Mucosa of gallbladder (tissue), 1 donor: ENCODE results near the gene CABP4. TPM values are rescaled to one million over a fixed set of nuclear protein-coding genes. Genes with fewer than 3 reads are reported as not detected.
"Not testable (repeated sequence)": the region's sequence is repeated elsewhere in the genome, so short reads cannot be mapped to it uniquely, and the experiment has no call there.

Experiments used
- DNase-seq: peaks from one replicate; pipeline ENCODE4 v3.0.0-alpha.2; 2020; ENCODE audit warnings: low spot score
- total RNA-seq: library from RNA; stranded (reverse); gene quantifications from one replicate; pipeline ENCODE4 v1.2.1, GENCODE V29; 2021
- donor health status: DM: no; HTN: no; CAD: no.

CABP4 gene
- total RNA-seq, 1 donor from 2014 or later, result 3.8 TPM

DNA sequence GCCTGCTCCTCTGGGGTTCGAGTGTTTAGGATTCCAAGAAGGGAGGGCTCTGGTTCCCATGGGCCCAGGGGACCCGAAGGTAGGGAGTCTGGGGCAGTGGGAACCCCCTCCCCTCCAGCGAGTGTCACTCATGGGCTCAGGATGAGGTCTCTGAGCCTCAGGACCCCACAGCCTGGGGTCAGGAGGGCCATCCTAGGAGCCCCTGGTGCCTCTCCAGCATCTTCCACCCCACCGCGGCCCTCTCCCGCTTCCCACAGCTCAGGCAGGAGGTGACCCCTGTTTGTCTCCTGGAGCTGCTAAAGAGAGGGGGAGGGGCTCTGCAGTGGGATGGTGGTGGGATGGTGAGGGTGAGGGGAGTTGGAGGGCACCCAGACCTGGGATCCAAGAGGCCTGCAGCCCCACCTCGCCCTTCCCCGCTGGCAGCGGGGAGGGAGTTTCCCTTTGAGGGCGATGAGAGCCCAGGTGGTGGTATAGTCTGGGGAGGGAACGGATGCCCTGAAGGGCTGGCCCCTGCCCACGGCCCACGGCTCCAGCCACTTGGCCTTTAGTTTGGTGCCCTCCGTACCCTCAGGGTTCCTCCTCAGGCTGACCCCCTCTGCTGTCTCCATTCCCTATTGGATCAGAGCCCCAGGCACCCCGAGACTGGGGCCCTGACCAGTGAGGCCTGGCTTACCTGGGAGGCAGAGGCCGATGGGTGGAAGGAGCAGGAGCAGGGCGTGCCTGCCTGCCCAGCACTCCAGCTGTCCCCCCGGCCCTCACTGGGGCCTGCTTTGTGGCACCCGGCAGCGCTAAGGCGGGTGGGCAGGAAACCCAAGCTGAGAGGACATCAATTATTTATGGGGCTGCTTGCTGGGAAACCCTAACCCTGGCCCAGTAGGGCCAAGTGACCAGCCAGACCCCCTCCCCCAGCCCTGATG lies 1.1 kb upstream of the CABP4 start:
- DNase-seq, result no peak

- DNase-seq, result no peak
Observed at GRCh38 chr11:67456068-67456705, 1.0 kb downstream of the CABP4 start.

GRCh38 chr11:67457453-67457852 lies 2.3 kb downstream of the CABP4 start:
- no peak for DNase-seq

DNA sequence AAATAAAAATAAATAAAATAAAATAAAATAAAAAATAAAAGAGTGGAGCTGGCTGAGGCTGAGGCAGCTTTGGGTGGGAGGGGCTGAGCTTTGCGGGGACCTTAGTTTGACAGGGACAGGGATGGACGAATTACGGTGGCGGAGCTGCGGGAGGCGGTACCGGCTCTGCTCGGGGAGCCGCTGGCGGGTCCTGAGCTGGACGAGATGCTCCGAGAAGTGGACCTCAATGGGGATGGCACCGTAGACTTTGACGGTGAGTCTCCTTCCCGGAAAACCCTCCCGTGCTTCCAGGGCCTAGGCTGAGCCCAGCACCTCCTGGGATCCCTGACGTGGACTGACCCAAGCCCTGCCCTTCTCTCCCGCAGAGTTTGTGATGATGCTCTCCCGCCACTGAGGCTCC lies 3.1 kb downstream of the CABP4 start:
- no peak for DNase-seq

DNA sequence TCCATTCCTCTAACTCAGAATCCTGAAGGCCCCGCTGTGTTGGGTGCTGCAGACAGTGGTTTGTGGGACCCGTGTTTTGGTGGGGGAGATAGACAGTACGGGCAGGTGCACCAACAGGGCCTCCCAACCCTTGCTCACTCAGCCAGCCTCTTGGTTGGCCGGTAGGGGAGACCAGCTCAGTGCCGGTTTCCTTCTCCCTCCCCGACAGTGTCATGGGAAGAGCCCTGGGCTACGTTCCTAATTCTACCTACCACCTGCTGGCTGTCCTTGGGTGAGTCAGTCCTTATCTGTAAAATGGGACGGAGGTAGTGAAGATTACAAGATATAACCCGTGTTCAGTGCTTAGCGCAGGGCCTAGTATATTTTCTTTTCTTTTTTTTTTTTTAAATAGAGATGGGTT lies 8.0 kb downstream of the CABP4 start:
- no peak for DNase-seq

DNA sequence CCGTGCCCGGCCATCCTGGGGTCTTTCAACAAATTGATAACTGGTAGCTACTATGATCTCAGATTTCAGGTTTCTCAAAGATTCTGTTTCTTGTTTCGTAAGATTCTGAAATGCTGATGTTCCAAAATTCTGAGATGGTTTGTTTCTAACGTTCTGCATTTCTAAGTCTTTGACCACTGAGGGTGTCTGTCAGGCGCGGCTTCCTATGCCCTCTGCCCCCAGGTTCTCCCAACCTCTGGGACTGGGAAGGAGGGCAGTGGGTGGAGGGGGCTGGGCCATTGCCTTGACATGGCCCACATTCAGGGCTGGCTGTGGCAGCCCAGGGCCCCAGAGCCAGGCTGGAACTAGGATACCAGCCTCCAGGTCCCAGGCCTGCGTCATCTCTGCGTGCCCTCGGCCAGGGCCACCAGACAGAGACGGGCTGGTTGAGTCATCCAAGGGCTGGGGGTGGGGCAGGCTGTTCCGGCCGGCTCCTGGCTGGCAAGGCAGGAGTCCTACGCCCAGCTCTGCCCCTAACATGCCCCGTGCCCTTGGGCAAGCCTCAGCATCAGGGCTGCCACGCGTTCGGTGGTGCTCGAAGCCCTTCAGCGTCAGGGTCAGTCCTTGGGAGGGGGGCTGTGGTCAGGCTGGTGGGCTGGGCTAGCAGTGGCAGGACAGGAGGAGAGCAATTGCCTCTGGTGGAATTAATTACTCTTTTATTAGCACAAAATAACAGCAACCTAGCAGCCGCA lies 8.7 kb downstream of the CABP4 start:
- DNase-seq, result peak; percentile 80

- peak; percentile 93 for DNase-seq
Observed at GRCh38 chr11:67464411-67465188, 9.4 kb downstream of the CABP4 start.

DNA sequence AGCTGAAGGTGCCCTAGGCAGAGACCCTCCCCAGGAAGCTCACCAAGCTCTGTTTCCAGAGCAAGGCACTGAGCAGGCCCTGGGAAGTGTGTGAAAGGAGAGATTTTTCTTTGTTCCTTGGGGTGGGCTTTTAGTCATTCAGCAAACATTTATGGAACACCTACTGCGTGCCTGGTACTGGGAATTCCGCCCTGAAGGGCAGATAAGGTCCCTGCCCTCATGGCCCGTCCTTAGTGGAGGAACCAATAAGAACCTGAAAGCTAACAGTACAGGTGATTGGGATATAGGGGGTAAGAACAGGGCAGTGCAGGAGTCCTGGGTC lies 10.0 kb downstream of the CABP4 start:
- DNase-seq, result no peak

DNA sequence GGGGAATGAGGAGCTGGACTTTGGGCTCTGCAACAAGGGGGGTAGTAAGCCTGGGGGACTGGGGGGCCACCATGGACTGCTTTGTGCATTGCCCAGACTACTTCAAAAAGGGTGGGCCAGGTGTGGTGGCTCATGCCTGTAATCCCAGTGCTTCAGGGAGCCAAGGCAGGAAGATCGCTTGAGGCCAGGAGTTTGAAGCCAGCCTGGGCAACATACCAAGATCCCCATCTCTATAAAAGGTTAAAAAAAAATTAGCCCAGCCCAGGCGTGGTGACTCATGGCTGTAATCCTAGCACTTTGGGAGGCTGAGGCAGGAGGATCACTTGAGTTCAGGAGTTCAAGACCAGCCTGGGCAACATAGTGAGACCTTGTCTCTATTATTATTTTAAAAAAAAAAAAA lies 10.4 kb downstream of the CABP4 start:
- DNase-seq, result not testable (repeated sequence)

- no peak for DNase-seq
Observed at GRCh38 chr11:67466367-67466766, 11.2 kb downstream of the CABP4 start.

DNA sequence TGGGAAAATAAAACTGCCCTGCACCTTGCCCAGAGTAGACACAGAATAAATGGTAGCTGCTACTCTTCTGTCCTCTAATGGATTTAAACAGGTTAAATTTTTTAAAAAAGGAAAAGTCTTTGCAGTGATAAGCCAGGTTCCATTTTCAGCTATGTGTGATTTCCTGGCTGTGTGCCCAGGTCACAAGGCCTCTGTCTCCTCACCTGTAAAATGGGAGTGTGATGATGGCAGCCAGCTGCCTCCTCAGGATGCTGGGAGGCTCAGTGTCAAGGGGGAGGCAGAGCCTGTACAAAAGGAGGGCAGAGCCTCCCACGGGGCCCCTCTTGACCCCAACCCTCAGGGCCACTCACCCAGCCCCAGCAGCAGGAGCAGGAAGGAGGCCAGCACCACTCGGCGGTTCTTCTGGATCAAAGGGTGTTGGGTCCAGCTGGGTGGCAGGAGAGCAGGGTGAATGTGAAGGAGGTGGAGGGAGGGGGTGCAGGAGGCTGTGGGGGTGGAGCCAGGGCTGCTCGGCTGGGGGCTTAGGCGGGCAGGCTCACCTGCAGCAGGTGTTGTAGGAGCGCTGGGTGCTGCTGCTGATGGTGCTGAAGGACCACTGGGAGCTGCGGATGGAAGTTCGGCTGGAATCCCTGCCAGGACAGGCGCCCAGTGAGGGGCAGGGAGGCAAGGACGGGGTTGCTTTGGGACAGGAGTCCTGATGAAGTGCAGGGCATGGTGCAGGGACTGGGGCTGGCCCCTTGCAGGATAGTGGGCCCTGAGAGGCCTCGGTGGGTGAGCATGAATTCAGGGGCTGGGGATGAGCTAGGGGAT lies 12.0 kb downstream of the CABP4 start:
- no peak for DNase-seq

DNA sequence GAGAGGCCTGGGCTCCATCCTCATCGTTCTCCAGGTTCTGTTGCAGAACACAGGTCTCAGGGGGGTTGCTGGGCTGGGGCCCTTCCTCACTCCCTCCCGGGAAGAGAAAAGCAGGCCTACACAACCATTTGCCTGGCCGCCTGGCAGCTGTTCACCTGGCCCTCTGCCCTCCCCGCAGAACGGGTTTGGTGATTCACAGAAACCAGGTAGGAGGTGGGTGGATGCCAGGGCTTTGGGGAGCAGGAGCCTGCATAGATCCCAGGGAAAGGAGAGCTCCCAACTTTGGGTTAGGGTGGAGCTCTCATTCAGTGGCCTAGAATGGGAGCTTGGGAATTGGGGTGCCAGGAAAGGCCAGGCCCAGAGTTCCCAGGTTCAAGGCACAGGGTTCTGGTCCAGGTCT lies 12.9 kb downstream of the CABP4 start:
- DNase-seq, result peak; percentile 80

DNA sequence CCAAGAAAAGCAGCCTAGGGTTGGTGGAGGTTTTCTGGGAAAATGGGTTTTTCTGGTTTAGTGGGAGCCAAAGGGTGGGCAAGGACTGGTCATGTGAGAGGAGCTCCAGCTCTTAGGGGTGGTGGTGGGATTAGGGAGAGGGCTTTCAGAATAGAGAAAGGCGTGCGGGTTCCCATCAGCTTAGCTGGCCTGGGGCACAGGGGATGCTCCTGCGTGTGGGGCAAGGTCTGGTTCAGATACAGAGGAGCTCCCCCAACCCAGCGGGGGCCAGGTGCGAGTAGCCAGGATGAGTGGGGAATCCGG lies 13.3 kb downstream of the CABP4 start:
- no peak for DNase-seq

DNA sequence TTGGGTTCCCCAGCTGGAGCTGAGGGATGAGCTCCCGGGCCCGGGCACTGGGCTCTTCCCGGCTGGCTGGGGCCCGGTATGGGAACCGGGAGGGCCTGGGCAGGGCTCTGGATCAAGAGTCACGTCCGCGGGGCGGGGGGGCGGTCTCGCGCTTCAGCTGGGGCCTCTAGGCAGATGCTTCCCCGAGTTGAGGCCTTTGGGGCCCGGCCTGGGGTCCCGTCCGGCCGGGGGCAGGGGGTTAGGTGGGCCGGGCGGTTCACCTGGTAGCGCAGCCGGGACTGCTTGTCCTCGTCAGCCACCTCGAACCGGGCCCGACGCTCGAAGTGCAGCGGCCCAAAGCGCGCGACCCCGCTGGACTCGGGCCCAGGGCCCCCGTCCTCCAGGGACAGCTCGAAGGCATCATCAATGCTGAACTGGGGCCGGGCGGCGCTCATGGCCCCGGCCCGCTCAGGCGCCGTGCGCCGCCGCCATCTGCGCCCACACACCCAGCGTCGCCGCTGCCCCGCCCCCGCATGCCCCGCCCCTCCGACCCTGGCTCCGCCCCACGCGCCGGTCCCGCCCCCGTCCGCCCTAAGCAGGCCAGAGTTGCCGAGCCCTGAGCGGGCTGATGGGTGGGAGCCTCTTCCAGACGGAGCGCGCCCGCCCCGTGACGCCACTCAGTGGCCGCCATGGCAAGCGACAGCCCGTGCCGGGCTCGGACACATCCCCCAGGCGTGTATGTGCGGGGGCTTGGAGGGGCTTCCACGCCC lies 13.8 kb downstream of the CABP4 start, which contains the start of gene TMEM134:
TMEM134 (minus strand) TSS at position 493 of the 749 bp plus-strand sequence; CDS start at position 434, 59 bp downstream.
- peak; percentile 92 for DNase-seq

- DNase-seq, result no peak
Observed at GRCh38 chr11:67469508-67469811, 14.3 kb downstream of the CABP4 start.

DNA sequence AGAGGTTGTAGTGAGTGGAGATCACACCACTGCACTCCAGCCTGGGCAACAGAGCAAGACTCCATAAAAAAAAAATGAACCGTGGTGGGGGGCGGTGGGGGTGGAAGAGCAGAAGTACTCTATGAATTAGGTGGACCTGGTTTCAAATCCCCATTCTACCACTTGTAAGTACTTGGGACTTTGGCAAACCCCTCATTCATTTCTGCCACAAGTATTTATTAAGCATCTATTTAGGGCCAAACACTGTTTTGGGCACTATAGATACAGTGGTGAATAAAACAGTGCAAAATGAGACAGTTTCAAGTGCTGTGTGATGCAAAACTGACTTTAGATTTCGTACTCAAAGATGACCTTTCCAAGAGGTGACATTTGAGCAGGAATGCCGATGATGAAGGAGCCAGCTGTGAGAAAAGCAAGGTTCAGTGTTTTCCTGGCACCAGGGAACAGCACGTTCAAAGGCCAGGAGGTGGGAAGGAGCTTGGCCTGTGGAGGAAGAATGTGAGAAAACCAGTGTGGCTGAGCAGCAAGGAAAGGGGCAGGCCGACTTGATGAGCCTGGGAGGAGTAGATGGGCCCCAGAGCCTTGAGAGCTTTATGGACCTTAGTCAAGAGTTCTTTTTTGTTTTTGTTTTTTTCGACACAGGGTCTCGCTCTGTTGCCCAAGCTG lies 15.3 kb downstream of the CABP4 start:
- DNase-seq, result no peak

- DNase-seq, result no peak
Observed at GRCh38 chr11:67472882-67473281, 17.7 kb downstream of the CABP4 start.

GRCh38 chr11:67476692-67477091 lies 21.5 kb downstream of the CABP4 start:
- not testable (repeated sequence) for DNase-seq

- not testable (repeated sequence) for DNase-seq
Observed at GRCh38 chr11:67477344-67478050, 22.3 kb downstream of the CABP4 start.
